Activated T-cell treated with anti-CD3 and anti-CD28 coated beads for 24 hours (primary cell): ENCODE results near the gene TARBP1.
"Not testable (repeated sequence)": the region's sequence is repeated elsewhere in the genome, so short reads cannot be mapped to it uniquely, and the experiment has no call there.

Experiments used
- DNase-seq: peaks from one replicate; pipeline ENCODE4 v3.0.0-alpha.2; 2020; ENCODE audit warnings: low read depth

Gene TARBP1

DNA sequence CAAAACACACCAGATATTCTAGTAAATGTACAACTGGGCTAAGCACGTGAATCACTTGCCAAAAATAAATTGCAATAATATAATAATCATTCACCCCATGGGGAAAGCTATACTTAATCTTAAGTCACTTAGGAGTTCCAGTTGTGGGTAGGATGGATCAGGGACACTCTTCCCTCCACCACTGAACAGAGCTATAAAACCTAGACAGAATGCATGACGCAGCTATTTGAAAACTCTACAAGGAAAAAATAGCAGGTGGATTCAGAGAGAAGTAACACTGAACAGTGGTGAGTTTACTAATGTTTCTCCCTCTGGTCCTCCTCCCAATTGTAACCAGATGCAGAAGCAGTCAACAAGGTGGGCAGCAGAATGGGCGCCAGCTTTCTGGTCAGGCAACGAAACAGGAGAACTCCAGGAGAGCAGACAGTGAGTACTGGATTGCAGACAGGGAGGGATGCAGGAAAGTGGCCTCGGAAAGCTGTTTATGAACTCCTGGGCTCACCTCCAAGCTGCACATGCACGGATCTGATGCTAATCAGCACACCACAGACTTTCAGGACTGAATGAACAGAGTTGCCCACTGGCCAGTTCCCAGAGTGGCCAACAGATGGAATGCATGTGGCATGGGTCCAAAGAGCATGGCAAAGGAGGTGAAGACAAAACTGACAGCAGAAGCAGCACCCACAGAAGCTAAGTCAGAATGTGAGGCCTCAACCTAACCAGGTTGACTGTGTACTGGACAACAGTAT, 41.4 kb downstream of the TARBP1 start:
- no peak for DNase-seq

DNA sequence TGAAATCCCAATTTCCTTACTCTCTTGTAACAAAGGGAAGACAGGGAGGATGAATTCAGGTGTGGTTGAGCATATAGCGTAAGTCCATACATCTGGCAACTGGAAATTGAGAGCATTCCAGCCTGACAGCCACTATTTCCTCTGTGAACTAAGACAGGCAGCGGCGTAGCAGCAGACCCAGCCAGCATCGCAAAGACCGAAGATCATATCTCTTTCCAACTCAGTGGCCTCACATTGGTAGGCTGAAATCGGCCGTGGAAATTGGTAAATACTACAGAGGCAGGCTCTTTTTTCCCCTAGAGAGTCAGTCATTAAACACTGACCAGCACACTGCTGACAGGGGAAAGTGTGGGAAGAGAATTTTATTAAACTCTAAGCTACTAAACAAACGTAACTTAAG, 43.4 kb downstream of the TARBP1 start:
- no peak for DNase-seq

DNA sequence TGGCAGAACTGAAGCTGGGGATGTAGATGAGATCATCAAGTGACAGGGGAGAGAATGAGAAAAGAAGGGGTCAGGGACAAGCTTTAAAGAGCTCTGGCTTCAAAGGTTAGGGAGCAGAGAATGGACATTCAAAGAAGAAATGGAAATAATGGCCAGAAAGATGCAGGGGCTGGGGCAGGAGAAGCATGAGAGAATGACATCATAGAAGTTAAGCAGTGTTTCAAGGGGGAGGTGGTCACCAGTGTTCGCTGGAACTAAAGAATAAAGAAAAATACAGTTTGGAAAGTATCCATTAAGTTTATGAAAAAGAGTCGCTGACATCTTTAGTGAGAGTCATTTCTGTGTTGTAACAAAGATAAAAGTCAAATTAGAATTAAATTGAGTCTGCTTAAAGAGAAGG, 44.3 kb downstream of the TARBP1 start:
- DNase-seq: no peak

DNA sequence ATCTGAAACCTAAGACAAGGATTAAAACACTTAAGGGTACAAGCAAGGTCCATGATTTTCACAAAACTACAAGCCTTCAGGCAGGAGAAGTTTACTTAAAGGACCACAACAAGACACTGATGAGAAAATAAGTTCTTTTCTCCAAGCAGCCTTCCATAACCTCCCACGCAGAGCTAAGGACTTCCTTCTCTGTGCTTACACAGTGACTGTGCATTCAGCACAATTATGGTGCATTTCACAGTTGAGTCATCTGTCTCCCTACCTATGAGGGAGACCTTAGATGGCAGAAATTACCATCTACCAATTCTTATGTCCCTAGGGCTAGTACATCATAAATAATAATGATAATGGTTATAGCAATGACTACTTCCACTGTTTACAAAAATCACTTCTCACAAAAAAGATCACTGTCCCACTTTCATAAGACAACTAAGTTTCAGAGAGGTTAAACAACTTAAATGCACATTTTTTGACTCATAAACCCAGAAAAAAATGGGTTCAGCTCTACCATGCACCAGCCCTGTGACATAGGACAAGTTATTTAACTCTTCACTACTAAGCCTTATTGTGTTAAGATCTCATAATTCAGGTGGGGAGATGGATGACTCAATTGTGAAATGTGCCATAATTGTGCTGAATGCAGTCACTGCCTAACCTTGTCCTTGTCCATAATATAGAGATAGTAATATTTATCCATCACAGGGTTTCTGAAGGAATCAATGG, 45.3 kb downstream of the TARBP1 start:
- no peak for DNase-seq

DNA sequence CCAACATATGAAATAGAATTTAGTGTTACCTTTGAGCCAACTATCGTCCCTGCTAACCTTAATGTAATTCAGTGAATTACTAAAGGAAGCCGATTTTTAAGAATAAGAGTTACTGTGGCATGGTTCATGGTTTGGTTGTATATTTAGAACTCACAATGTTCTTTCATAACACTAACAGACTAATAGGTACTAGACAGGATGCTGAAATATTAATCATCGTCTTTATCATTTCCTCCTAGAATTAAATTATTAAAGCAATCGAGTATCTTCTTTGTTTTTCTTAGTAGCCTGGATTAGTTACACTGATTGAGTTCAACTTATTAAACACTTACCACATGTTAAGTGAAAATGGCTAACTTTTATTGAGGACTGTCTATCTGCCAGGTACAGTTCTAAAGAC, 47.7 kb downstream of the TARBP1 start:
- DNase-seq: no peak

DNA sequence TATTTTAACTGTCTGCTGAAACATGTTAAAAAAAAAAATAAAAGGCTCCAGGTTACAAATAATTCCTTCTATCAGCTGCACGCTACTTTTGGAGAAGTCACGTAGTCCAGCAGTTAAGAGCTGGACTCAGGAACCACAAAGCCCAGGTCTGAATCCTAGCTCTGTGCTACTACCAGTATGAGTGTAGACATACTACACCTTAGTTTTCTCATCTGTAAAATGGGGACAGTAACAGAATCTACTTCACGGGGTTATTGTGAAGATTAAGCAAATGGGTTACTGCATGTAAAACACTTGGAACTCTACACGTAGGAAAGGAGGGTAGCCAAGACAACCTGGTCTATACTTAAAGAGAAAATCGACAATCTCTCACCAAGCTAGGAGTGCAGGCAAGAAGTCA, 48.3 kb downstream of the TARBP1 start:
- no peak for DNase-seq

DNA sequence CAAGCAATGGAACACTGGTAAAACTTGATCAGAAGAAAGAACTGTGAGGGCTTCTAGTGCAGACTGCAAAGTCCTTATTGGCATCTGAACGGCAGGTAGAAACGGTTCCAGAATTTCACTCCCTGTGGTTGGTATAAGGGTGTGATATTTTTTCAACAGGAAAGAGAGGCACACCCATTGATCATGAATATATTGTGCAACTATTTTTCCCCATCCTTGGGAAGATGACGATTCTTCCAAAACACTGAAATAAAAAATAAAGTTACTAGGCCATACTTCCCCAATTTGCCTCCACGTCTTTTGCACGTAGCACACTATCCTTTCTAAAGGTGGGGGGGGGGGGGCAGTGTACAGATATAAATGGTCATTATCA, 49.6 kb downstream of the TARBP1 start:
- DNase-seq: no peak

DNA sequence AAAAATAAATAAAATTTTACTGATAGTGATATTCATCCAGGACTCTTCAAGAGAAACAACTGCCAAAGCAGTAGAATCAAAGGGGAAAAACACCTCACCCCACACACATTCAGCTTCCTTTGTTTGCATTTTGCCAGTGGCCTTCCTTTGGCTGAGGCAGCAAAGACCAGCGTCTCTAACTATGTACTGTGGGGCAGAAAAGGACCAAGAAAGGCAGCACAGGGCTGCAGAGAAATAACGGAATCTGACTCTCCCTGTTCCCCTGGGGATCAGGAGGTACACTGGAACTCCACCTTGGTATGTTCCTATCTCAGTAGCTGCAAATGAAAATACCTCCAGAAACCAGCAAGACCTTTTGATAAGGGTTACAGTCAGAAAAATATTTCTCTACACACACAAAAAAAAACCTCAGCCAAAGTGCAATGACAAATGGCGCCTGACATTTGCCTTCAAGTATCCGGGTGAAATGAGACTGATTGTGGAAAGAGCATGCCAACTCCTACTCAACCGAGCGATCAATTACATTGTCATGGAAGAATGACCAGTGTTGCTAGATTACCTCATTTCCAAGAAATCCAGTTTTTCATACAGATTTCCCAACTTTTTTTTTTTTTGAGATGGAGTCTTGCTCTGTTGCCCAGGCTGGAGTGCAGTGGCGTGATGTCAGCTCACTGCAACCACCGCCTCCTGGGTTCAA, 50.9 kb downstream of the TARBP1 start:
- DNase-seq: no peak

DNA sequence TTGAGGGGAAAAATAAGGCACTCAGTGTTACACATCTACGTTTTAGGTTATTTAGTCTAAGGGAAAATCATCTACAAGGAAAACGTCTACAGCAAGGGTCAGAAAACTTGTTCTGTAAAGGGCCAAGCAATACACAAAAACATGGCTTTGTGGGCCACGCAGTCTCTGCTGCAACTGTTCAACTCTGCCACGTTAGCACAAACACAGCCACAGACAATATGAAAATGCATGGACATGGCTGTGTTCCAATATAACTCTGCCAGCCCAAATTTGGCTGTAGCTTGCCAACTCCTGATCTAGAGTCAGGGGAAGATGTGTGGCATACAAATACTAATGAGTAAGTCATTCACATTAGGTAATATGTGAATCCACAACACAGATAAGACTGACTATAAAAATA, 65.0 kb downstream of the TARBP1 start:
- DNase-seq: no peak

DNA sequence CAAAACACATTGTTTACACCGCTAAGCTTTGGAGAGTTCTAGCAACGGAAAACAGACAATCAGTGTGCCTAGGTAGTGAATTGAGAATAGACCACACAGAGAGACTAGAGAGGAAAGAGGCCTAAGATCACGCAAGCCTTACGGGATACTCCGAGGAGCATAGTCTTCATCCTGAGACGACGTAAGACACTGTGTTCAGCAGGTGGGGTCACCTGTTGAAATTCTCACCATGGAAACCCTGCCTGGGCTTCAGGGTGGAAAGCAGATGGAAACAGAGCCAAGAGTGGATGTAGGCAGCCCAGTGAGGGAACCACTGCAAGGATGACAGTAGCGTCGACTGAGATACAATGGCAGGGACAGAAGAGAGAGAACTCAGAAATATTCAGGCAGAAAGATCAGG, 65.5 kb downstream of the TARBP1 start:
- DNase-seq: no peak

DNA sequence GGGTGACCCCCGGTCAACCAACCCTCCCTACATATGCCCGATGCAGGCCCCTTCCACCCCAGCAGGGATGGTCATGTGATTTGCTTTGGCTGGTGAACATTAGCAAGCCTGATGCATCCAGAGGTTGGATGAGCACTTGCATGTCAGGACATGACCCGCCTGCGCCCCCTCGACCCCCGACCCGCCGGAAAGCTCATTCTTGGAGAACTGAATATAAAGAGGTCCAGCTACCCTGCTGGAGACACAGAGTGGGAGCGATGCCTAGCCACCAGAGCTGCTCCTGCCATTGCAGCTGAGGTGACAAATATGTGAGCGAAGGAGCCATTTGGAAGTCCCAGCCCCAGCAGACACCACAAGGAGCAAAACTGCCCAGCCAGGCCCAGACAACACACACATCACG, 66.1 kb downstream of the TARBP1 start:
- DNase-seq: no peak

DNA sequence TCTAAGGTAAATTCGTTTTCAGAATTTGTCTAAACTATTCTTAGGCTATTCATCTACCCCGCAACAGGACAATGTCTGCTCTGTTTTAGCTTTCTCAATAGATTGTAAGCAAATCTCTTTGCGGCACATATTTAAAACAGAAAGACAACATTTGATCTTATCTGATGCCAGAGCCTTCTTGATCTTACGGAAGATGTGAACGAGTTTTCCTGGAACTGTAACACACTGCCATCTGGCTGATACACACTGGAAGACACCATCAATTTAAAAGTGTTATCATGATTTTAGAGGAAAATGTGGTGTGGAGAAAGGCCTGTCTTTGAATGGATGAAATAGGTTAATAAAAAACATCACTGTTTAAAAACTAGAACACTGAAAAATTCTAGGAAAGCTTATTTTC, 69.7 kb downstream of the TARBP1 start:
- no peak for DNase-seq

DNA sequence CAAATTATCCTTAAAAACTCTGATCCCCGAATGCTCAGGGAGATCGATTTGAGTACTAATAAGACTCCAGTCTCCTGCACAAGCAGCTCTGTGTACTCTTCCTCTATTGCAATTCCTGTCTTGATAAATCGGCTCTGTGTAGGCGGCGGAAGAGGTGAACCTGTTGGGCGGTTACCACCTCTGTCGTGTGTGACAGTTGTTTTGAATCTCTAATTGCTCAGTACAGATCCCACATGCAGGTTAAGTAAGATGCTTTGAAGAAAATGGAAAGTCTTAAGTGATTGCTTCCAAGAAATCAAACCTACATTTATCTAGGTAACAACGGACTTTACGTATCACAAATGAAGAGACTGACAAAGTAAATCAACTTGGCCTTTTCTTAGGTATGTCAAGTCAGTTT, 70.2 kb downstream of the TARBP1 start:
- DNase-seq: peak; percentile 54

DNA sequence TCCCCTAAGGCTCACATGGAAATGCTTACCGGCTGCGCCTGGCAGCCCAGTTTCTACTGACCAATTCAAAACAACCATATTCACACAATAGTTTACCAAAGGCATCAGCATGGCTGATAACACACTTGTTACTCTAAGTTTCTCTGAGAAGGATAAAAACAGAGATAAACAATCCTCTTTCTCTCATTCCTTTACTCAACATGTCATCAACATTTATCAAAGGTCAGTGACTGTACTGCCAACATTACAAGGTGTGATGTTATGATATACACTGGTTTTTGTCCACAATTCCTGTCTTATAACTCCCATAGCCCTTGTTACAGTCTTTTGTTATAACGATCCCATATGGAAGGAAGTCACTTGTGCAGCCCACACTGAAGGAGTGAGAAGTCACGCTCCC, 72.1 kb downstream of the TARBP1 start:
- no peak for DNase-seq

DNA sequence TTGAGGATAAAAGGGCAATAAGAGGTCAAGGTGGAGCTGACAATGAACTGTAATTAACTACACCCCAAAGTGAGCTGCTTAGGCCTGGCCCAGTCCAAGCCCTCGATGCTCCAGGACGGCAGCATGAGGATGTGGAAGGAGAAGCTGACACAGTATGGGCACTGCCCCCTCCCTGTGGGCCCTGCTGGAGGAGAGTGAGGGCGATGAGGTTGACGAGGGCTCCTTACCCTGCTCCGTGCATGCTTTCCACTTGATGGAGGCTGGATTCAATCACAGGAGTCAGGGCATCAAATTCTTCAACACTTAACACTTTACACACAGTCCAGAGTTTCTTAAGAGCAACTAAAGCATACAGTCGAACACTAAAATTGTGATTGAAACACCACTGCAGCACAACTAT, 73.3 kb downstream of the TARBP1 start:
- no peak for DNase-seq

DNA sequence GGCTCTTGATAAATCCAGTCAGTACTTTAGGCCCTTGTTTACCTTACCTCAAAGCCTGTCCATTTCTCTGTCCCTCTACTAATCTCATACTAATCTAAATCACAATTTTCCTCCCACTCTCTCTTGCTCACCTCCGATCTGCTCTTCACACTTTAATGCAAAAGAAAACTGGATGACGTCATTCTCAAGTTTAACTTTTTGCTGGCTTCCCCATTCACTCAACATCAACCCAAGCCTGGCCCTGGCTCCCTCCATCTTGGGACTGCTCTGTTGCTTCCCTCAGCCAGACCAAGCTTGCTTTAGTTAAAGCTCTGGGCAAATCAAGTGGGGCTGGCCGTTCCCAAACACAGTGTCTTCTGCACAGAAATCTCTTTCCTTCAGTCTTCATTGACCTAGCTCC, 76.0 kb downstream of the TARBP1 start:
- DNase-seq: no peak

DNA sequence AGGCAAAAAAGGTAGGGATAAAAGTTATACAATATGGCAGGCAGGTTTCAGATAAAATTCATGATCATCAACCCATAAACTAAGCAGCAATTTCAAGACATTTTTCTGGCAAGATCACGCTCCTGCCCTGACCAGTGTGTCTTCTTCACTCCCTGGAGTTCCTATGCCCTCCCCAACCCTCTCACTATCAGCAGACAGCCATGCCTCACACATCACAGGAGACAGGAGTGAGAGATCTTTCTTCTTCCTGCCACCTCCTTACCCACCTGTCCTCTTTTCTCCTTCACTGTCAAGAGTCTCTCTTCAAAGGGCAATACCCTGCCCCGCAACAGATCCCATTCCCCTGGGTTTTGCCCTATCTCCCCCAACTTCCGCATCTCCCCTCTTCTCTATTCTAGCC, 77.3 kb downstream of the TARBP1 start:
- DNase-seq: no peak

DNA sequence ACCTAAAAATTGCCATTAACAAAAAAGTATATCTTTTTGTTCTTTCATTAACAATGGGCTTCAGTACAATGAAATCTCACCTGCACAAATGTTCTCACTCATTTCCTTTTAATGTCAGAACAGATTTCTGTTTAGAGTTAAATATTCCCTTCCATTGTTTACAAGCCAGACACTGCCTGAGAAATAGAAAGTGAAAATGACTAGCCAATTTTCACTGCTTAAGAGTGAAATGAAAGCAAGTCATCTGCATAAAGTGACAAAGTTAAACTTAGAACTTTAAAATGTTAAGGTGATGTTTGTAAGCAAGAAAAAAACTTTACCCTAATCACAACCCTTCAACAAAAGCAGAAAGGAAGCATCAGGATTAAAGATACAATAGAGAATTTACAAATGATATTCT, 78.2 kb downstream of the TARBP1 start:
- DNase-seq: no peak

DNA sequence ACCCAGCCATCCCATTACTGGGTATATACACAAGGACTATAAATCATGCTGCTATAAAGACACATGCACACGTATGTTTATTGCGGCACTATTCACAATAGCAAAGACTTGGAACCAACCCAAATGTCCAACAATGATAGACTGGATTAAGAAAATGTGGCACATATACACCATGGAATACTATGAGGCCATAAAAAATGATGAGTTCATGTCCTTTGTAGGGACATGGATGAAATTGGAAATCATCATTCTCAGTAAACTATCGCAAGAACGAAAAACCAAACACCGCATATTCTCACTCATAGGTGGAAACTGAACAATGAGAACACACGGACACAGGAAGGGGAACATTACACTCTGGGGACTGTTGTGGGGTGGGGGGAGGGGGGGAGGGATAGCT, 79.5 kb downstream of the TARBP1 start:
- DNase-seq: not testable (repeated sequence)

DNA sequence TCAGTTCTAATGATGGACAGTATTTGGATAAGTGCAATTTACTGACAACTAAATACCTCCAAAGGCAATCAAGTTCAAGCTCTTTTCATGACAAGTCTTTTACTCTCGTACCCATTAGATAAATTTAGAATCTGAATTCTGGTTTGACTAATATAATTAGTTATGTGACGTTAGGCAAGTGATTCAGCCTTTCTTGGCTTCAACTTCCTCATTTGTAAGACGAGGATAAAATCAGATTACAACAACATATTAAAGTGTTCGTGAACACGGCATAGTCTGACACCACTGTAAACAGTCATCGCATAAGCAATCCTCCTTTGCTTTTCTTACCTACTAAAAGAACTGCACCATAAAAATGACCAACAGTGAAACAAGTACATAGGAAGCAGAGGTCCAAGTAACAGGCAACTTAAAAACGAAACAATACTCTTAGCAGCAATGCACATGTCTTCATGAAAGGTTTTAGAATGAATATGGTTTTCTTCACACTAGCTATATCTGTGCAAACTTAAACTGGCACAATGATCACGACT, 80.1 kb downstream of the TARBP1 start:
- DNase-seq: no peak

DNA sequence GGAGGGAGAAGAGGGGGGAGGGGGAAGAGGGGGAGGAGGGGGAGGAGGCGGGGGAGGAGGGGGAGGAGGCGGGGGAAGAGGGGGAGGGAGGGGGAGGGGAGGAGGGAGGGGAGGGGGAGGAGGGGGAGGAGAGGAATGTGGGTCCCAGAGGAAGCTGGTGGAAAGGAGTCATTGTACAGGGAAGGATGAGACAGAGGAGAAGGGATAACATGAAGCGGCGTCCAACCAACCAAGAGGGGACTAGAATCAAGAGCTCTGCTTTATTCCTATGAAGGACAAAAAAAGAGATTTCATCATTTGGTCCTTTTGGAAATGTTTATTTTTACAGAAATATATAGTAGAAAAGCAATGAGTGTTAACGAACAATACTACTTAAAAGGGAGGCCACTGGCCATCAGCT, 81.2 kb downstream of the TARBP1 start:
- DNase-seq: no peak

DNA sequence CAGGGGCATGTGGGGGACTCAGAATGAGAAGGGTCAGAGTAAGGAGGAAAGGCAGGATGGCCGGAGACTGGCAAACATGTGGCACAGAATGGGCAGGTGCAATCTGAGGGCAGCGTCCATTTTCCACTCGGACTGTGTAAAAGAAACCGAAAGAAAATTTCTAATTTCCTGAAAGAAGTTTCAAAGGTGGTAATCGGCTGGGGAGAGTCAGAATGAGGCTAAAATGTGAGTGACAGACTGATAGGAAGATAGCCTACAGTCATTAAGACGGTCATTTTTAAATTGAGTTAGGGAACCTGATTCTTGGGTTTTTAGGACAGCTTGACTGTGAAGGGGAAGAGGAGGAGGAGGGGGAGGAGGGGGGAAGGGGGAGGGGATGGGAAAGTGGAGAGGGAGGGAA, 82.1 kb downstream of the TARBP1 start:
- no peak for DNase-seq

DNA sequence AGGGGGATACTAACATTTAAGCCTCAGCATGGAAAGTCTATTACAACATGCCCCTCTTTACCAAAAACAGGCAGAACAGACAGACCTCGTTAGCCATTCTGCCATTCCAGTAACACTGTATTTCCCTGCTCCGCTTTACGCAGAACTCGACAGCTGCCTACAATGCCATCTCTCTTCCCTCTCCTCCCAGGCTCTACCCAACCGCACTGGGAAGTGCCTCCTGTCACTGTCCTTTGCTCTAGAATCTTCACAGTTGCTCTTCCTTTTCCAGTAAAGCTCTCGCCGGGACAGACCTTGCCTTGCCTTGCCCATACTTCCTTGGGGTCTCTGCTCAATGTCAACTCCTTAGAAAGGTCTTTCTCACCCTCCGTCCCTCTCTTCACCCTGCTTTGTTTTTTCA, 82.9 kb downstream of the TARBP1 start:
- no peak for DNase-seq
